Measurements from ENCODE around the gene ZP4.

ZP4 gene

GRCh38 chr1:237910834-237911233 is 20.1 kb upstream of the ZP4 start:
- H4K20me1 ChIP-seq (ENCODE audit: insufficient read depth, low read length): no peaks in the 10 kb centered on the region
- no peaks in the 10 kb centered on the region for H3K36me3 ChIP-seq (replicated peaks; ENCODE audit: insufficient read depth, low read length)
- DNase-seq: no peak
- H3K4me1 ChIP-seq (ENCODE audit: low read length): no peaks in the 10 kb centered on the region
- H3K4me2 ChIP-seq (ENCODE audit: low read depth, low read length): no peak overlapping the region
- H3K27ac ChIP-seq (ENCODE audit: low read length): no peak overlapping the region
- no peaks in the 10 kb centered on the region for H3F3A ChIP-seq (ENCODE audit: insufficient read depth, low read length)
- TF ChIP-seq EZH2phosphoT487 (IDR thresholded peaks at IDR 0.05; ENCODE audit: low read length) (no peak), EZH2 (optimal IDR thresholded peaks at IDR 0.05; ENCODE audit: low read depth, low read length) (no peak), CTCF (IDR thresholded peaks at IDR 0.05; ENCODE audit: low read length) (no peak)
- no peaks in the 10 kb centered on the region for H3K79me2 ChIP-seq (ENCODE audit: low read length)
- no peaks in the 10 kb centered on the region for H3K27me3 ChIP-seq (replicated peaks; ENCODE audit: insufficient read depth, low read length)
- H2AFZ ChIP-seq (ENCODE audit: low read length): no peak overlapping the region
- no peaks in the 10 kb centered on the region for H3K9me3 ChIP-seq (replicated peaks; ENCODE audit: insufficient read depth, low read length)
- H3K4me3 ChIP-seq (ENCODE audit: low read length): no peak overlapping the region
- H3K9ac ChIP-seq (ENCODE audit: low read length): no peak overlapping the region
- no peaks in the 10 kb centered on the region for H3K9me2 ChIP-seq (replicated peaks; ENCODE audit: insufficient read depth, low read length)

- no peak for DNase-seq
- H3K27ac ChIP-seq (ENCODE audit: low read length): no peak overlapping the region
- TF ChIP-seq CTCF (IDR thresholded peaks at IDR 0.05; ENCODE audit: low read length): no peak
- TF ChIP-seq EZH2 (optimal IDR thresholded peaks at IDR 0.05; ENCODE audit: low read depth, low read length): no peak
- TF ChIP-seq EZH2phosphoT487 (IDR thresholded peaks at IDR 0.05; ENCODE audit: low read length): no peak
- no peaks in the 10 kb centered on the region for H3K9me3 ChIP-seq (replicated peaks; ENCODE audit: insufficient read depth, low read length)
- no peak overlapping the region for H3K4me2 ChIP-seq (ENCODE audit: low read depth, low read length)
- H3K4me3 ChIP-seq (ENCODE audit: low read length): no peak overlapping the region
- no peaks in the 10 kb centered on the region for H3K9me2 ChIP-seq (replicated peaks; ENCODE audit: insufficient read depth, low read length)
- H4K20me1 ChIP-seq (ENCODE audit: insufficient read depth, low read length): no peaks in the 10 kb centered on the region
- no peaks in the 10 kb centered on the region for H3K79me2 ChIP-seq (ENCODE audit: low read length)
- no peak overlapping the region for H3K9ac ChIP-seq (ENCODE audit: low read length)
- no peak overlapping the region for H2AFZ ChIP-seq (ENCODE audit: low read length)
- H3K4me1 ChIP-seq (ENCODE audit: low read length): no peaks in the 10 kb centered on the region
- H3K36me3 ChIP-seq (replicated peaks; ENCODE audit: insufficient read depth, low read length): no peaks in the 10 kb centered on the region
- no peaks in the 10 kb centered on the region for H3F3A ChIP-seq (ENCODE audit: insufficient read depth, low read length)
- no peaks in the 10 kb centered on the region for H3K27me3 ChIP-seq (replicated peaks; ENCODE audit: insufficient read depth, low read length)
Observed at GRCh38 chr1:237903961-237904360, 13.2 kb upstream of the ZP4 start.

- Histone ChIP-seq H3K4me1 (ENCODE audit: low read length) (no peaks in the 10 kb centered on the region), H3K4me3 (ENCODE audit: low read length) (no peak overlapping the region), H3K79me2 (ENCODE audit: low read length) (no peaks in the 10 kb centered on the region), H3K27ac (ENCODE audit: low read length) (no peak overlapping the region), H4K20me1 (ENCODE audit: insufficient read depth, low read length) (no peaks in the 10 kb centered on the region), H3K4me2 (ENCODE audit: low read depth, low read length) (no peak overlapping the region), H3K9ac (ENCODE audit: low read length) (no peak overlapping the region), H3K9me3 (replicated peaks; ENCODE audit: insufficient read depth, low read length) (no peaks in the 10 kb centered on the region), H3F3A (ENCODE audit: insufficient read depth, low read length) (no peaks in the 10 kb centered on the region), H3K27me3 (replicated peaks; ENCODE audit: insufficient read depth, low read length) (no peaks in the 10 kb centered on the region), H2AFZ (ENCODE audit: low read length) (no peak overlapping the region), H3K9me2 (replicated peaks; ENCODE audit: insufficient read depth, low read length) (no peaks in the 10 kb centered on the region), H3K36me3 (replicated peaks; ENCODE audit: insufficient read depth, low read length) (no peaks in the 10 kb centered on the region)
- TF ChIP-seq CTCF (IDR thresholded peaks at IDR 0.05; ENCODE audit: low read length) (no peak), EZH2phosphoT487 (IDR thresholded peaks at IDR 0.05; ENCODE audit: low read length) (no peak), EZH2 (optimal IDR thresholded peaks at IDR 0.05; ENCODE audit: low read depth, low read length) (no peak)
- no peak for DNase-seq
Observed at GRCh38 chr1:237902960-237903743, 12.4 kb upstream of the ZP4 start.

All from MM.1S (cell line).